Stimulated activated CD4-positive, alpha-beta T cell treated with anti-CD3 and anti-CD28 coated beads, Interleukin-1b, Interleukin-23, amount 100 ng/mL, for 48 hours (primary cell): Measurements from ENCODE around the gene LGALS7.

ENCODE experiments used
- DNase-seq: peaks from one replicate; pipeline ENCODE4 v3.0.0-alpha.2; 2020

LGALS7 gene

DNA sequence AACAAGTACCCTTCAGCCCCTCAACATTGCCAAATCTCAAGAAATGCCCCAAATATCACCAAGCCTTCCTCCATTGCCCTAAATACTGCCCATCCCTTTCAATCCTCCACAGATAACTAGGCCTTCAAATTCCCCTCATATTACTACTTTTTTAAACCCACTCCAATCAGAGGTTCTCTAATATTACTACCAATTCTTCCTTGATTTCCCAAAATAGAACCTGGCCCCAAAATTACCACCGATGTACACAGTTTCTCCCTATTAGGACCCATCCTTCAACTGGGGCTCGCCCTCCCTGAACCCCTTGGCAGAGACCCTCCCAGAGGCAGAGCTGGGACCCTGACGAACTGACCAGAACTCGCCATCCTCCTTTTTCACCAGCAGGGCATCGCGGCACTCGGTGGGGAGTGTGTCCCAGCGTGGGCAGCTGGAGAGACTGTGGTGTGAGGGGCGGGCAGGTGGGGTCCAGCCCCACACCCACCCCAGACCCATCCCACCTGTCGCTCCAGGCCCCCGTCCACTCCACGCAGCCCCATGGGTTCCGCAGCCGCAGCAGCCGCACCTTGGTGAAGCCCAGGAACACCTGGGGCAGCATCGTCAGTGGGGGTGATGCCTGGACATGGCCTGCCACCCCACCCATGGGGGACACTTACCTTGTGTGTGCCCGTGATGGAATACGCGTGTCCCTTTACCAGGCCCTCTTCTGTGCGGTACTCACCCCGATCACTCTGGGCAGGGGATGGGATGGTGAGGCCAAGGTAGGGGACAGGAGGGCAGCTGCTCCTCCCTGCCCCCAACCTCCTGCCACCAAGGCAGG lies 35.2 kb downstream of the LGALS7 start:
- no peak for DNase-seq

DNA sequence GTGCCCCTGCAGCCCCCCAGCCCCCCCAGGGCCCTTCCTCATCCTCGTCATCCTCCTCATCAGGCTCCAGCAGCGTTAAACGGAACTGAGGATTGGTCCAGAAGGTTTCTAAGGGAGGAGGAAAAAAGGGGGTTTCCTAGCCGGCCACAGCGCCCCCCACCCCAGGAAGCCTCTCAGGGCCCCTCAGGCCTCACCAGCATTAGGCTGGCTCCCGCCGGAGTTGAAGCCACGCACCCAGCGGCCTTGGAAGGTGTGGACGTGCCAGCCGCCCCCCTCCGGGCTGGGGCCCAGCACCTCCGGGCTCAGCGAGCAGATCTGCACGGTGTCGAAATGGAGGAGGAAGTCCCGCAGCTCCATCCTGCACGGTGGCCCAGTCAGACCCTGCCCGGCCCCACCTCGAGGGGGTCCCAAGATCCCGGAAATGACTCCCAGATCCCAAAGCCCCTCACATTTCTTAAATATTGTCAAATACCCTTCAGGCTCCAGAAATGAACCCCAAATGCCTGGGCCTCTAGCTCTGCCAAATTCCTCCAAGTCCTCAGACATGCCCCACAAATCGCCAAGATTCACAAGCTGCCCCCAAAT lies 35.9 kb downstream of the LGALS7 start:
- no peak for DNase-seq

DNA sequence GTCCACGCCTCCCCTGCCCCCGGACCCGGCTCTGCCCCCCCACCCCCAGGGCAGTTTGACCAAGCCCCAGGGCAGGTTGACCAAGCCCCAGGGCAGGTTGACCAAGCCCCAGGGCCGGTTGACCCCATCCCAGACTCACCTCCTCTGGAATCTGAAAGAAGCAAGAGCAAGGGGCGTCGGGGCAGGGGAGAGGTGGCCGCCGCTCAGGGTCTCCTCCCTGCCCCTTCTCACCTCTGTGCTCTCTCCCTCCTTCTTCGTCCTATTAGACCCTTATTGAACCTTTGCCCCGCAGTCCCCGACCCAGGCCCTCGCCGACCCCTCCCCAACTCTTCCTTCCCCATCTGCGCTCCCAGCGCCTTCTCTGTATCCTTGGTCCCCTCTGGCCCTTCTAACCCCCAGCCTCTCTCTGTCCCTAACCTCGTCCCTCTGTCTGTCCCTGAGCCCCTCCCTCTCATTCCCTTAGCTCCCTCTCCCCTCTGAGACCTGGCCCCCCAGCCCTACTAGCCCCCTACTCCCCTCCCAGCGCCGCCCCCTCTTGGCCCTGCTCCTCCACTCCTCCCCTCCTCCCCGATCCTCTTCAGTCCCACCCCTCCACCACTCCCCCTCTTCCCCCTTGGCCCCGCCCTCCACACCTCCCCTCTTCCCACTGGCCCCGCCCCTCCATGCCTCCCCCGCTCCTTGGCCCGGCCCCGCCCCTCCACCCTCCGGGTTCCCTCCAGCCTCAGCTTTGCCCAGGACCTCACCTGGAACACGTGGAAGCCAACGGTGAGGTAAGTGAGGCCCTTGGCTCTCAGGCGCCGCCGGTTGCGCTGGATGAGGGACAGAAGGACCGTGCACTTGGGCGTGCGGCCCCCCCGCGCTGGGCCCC lies 36.7 kb downstream of the LGALS7 start:
- peak; percentile 76 for DNase-seq

DNA sequence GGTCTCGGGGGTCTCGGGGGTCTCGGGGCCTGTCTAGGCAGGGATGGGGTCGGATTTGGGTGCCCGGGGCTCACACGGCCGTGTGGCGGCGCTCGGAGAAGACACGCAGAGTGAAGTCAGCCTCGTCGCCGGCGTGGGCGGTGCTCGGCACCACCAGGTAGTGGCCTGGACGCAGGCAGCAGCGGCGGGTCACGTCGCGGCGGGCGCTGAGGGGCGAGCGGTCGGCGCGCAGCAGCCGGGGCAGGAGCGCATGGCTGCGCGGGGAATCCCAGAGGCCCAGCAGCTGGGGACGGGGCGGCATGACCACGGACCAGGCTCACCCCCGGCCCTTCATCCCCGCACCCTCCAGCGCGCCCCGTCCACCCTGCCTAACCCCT lies 37.3 kb downstream of the LGALS7 start:
- DNase-seq = peak; percentile 58

DNA sequence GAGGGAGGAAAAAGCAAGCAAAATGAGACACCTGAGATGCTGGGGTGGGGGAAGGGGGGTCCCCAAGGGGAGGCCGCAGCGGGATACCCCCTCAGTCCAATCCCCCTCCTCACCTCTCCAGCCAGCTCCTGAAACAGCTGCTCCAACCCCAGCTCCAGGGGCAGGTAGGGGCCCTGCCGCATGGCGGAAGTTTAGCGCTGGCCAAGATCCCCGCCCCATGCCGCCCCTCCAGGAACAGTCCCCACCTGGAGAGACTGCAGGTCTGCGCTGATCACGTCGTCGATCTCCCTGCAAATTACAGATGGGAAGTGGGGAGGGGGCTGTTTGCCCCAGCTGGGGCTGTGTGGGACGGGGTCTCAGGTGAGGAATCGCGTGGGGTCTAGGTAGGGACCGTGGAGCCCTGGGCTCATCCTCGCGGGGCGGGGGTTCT lies 38.0 kb downstream of the LGALS7 start:
- DNase-seq = peak; percentile 16

DNA sequence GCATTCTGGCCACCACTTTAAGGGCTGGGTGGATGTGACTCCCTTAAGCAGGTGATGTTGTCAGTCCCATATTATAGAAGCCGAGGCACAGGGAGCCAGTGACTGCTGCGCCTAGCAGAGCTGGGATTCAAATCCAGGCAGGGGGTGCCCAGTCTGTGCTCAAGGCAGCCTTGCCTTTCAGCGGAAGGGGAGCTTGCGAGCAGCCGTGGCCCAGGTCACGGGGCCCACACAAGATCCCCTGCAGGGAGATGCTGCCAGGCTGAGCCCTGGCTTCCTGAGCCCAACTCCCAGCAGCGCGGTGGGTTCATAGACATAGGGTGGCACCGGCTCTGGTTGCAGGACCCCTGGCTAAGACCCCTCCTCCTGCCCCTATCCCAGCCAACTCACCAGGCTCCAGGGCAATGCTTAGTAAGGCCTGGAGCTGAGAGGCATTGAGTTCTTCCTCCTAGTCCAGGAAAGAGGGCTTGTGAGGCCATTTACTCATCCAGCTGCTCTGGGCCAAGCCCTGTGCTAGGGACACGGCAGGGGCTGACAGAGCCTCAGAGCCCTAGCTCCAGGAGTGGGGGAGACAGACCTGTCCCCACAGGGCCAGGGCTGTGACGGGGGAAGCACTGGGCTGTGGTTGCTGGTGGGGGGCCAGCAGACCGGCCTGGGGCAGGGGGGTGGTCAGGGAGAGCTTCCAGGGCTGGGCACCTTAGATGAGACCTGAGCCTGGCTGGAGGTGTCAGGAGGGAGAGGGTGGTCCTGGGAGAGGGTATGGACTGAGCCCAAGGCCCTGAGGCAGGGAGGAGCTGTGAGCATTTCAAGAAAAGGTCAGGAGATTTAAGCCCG lies 38.7 kb downstream of the LGALS7 start:
- no peak for DNase-seq

DNA sequence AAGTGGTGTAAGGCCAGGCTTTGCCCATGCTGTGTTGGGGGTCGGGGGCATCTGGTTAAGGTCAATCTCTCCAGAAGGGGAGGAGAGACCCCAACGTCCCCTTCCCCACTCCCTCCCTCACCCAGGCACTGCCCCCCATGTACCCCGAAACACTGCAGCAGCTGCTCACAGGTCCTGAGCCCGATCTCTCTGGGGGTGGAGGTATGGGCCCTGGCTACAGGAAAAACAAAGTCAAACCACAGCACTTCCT lies 39.2 kb downstream of the LGALS7 start:
- no peak for DNase-seq

DNA sequence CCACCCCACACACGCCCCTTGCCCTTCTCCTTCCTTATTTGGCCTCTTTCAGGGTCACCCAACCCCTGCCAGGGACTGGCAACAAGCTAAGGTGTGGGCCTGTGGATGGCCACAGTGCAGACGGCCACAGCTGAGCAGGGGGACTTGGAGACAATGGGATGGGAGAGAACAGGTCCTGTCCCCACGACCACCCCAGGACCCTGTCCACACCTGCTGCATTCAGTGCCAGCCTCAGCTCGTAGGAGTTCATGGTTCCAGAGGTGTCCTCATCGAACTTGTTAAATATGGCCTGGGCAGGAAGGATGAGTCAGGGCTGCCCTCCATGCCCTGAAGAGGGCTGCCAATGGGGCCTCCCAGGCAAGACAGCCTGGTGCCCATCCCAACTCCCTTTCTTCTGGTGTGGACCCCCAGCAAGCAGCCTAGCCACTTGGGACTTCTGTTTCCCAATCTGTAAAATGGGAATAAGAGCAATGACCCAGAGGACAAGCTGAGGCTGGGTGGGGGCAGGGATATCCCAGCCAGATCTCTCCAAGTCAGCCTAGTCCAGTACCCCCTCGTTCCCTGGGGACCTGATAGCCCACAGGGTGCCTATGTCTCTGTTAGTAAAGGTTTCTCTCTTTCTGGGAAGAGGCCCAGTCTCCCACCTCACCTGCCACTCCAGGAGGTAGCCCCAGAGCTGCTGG lies 39.7 kb downstream of the LGALS7 start:
- DNase-seq = no peak

DNA sequence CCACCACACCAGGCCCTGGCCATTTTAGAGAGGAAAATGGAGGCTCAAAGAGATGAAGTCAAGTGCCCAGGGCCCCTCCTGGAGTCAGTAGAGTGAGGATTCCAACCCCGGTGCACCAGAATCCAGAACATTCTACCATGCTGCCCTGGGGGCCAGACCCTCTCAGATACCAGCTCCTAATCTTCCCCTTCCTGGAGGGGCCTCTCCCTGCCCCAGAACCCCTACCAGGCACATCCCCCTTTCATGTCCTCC lies 40.1 kb downstream of the LGALS7 start:
- DNase-seq = no peak

DNA sequence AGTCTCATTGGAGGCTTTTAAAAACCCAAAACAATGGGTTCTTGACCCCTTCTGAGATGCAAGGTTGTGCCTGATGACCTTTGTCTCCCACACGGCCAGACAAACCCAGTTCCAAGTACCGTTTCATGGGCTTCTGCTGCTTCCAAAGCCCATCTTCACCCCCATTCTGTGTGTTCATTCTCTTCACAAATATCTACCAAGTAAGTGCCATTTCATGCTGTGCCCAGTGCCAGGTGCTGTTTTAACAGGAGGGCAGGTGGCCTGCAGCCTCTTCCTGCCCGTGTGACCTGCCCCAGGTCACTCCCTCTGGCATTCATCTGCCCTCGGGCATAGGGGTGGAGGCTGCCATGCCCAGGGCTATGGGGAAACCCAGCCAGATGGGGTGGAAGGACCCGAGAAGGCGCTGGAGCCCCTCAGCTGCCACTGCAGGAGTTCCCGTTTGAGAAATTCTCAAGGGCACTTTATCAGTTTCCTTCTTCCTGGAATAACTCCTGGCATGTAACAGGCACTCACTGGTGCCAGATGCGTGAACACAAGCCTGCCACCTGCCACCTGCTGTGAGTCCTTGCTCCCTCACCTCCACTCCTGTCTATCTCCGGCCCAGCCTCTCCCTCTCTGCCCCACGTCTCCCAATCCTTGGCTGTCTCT lies 41.5 kb downstream of the LGALS7 start:
- no peak for DNase-seq

DNA sequence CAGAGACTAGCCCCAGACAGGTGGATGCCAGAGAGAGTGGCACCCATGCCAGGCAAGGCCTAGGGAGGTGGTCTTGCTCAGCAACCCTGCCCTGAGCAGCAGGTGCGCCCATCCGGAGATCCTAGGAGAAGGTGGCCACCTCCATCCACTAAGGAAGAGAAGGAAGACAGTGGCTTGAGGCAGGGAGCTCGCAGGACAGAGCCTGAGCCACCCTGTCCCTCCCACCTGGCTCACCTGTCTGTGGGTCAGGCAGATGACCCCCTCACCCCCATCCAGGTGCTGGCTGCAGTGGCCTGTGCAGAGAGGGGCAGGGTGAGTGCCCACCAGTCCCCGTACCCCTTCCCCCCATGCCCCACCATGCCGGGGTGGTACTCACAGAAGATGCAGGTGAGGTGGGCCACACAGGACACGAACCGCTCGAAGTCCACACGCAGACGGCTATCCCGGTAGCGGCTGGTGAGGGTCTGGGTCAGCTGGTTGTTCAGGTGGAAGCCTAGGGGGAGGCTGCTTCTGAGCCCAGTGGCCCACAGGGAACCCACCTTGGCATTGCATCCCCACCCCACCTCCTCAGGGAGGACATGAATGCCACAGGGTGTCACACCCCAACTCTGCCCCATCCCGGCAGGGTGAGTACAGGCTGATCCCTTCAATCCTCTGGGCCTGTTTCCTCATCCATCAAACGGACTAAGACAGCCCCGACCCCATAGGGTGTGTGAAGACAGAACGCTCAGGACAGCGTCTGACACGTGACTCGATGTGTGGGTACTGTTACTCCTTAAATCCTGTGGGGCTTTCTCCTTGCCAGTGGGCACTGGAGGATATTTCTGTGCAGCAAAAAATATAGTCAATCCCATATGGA lies 42.4 kb downstream of the LGALS7 start:
- DNase-seq = no peak

DNA sequence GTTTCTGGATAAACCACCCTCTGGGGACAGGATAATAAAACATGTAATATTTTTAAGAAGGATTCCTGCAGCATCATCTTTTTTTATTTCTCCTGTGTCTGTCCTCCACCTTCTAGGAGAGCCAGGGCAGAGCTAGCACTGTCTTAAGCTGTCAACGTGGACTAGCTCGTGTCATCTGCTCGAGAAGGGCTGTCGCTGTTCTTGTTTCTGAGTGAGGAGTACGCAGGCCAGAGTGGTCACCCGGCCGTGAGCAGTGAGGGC lies 42.9 kb downstream of the LGALS7 start:
- DNase-seq = no peak

DNA sequence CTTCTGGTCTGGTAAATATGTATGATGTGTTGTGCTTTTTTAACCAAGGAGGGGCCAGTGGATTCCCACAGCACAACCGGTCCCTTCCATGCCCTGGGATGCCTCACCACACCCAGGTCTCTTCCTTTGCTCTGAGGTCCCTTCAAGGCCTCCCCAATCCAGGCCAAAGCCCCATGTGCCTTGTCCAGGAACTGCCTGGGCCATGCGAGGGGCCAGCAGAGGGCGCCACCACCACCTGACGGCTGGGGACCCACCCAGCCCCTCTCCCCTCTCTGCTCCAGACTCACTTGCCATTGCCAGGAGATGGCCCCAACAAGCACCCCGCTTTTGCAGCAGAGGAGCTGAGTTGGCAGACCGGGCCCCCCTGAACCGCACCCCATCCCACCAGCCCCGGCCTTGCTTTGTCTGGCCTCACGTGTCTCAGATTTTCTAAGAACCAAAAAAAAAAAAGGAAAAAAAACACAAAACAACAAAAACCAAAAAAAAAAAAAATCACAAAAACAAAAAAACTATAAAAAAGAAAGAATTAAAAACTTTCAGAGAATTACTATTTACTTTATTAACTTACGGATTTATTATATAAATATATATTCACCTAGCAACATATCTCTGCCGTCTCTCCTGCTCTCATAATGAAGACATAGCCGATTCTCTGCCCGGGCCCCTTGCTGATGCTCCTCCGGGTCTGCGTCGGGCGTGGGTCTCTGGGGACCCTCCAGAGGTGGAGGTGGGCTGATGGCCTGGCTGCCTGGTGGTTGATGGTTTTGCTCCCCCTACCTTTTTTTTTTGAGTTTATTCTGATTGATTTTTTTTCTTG lies 43.5 kb downstream of the LGALS7 start:
- DNase-seq = peak; percentile 79

DNA sequence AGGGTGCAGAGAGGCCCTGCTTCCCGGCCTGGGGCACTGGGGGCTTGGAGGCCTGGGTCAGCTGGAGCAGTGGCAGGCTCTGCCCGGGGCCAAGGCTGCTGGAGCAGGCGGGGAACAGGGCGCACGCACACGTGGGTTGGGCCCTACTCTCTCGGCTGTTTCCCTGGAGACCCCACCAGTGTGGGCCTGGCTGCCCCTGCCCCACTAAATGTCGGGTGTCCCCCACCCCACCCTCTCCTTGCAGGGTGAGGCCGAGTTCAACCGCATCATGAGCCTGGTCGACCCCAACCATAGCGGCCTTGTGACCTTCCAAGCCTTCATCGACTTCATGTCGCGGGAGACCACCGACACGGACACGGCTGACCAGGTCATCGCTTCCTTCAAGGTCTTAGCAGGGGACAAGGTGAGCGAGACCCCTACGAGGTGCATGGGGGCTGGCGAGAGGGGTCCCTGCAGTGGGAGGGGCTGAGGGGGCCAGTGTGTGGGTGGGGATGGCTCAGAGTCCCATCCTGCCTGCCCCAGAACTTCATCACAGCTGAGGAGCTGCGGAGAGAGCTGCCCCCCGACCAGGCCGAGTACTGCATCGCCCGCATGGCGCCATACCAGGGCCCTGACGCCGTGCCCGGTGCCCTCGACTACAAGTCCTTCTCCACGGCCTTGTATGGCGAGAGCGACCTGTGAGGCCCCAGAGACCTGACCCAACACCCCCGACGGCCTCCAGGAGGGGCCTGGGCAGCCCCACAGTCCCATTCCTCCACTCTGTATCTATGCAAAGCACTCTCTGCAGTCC lies 44.4 kb downstream of the LGALS7 start:
- DNase-seq = no peak

DNA sequence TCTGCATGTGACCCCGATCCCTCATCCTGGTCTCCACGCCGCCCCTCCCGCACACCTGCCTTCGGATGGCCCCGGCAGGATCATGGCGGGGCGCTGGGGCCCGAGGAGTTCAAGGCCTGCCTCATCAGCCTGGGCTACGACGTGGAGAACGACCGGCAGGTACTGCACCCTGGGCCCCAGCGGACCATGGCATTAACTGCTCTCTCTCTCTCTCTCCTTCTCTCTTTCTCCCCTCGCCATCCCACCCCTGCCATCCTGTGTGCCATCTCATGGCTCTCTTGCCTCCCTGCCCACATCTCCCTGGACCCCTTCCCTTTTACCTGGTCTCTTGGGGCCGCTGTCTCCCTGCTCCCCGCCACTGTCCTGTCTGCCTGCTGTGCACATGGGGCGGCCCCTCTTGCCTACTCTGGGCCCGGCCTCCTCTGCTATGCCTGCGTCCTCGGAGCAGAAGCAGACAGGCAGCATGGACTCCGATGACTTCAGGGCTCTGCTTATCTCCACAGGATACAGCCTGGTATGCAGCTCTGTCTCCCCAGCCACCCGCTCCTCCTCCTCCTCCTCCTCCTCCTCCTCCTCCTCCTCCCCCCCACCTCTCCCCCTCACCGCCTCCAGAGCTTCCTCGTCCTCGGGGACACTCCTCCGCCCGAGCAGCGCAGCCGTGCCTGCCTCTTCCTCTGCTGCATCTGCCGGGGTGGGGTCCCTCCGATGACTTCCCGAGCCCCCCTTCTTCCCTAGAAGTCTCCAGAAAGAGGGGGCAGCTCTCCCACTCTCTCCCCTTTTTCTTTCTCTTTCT lies 45.3 kb downstream of the LGALS7 start:
- no peak for DNase-seq

DNA sequence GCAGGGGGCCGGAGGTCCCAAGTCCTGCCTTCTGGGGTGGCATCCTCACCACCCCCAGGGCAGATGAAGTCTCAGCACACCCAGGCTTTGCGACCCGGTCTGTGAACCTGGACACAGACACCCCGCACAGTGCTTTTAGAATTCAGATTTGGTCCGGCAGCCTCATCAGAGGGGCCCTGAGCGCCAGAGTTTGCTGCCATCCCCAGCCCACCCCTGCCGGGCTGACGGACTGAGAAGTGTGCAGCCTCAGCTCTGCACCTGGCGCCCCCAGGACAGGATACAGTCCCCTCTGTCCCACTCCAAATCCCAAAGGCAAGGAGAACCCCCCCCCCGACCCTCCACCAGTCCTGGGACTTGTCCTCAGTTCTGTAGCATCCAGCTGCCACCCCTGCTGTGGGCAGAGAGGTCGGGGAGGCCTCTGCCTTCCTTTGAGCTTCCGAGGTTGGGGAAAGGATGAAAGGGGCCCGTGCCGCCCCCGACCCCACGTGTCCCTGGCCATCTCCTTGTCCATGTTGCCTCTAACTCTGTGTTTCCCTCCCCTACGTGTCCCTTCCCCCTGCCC lies 45.9 kb downstream of the LGALS7 start:
- no peak for DNase-seq

DNA sequence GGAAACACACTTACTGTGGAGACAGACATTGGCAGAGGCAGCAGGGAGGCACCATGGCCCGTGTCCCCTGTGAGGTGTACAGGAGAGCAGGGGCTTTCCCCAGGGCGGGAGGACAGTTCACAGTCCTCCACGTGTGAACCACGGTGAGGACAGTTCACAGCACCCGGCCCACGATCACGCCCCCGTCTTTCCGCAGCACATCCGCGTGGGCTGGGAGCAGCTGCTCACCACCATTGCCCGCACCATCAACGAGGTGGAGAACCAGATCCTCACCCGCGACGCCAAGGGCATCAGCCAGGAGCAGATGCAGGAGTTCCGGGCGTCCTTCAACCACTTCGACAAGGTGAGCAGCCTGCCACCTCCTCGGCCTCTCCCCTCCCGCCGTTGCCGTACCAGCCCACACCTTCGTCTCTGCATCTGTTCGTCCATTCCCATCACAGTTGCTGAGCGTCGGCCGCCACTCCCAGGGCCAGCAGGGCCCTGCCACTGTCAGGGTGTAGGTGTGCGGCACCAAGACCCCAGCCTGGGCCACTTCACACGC lies 46.5 kb downstream of the LGALS7 start:
- DNase-seq = no peak

DNA sequence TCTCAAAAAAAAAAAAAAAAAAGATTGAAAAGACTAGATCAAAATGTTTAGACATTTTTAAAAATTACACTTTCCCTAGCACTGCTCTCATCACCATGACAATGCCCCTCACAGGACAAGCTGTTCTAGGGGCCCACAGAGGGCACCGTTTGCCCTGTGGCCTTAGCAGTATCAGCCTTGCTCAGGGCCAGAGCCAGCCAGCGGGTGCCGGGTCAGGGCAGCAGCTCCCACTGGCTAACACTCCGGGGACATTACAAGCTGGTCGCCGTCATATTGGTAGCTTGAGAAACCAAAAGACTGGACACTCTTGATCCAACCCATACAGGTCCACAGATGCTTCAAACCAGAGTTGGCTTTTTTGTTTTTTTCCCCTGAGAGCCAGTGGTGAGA lies 47.0 kb downstream of the LGALS7 start:
- DNase-seq = no peak
